Fibroblast of skin of scalp (primary cell): ENCODE results near the gene CYP2W1. TPM values are rescaled to one million over a fixed set of nuclear protein-coding genes. Genes with fewer than 3 reads are reported as not detected.
"Not testable (repeated sequence)": the region's sequence is repeated elsewhere in the genome, so short reads cannot be mapped to it uniquely, and the experiment has no call there.

Experiments
- DNase-seq: peaks from one replicate; pipeline ENCODE4 v3.0.0-alpha.2; 2013
- polyA plus RNA-seq, 2 experiments: library from polyadenylated mRNA; unstranded; fragments of 120-200 nt; gene quantifications; one replicate each; pipeline ENCODE4 v1.2.1, GENCODE V29; 2013; ENCODE audit not compliant: insufficient read length in 2 of 2

The CYP2W1 gene
- 0.08 TPM for polyA plus RNA-seq (2013, experiment 1 of 2; ENCODE audit: insufficient read length)
- polyA plus RNA-seq (2013, experiment 2 of 2; ENCODE audit: insufficient read length) = 0.69 TPM

- no peak for DNase-seq
These were observed at the start of gene CYP2W1 for GRCh38 chr7:983004-983615. TSS of gene CYP2W1 (plus strand) at chr7:983181. CDS start at chr7:983212, 31 bp downstream.

GRCh38 chr7:934469-935163, 48.4 kb upstream of the CYP2W1 start:
- DNase-seq = no peak

- no peak for DNase-seq
These were observed 47.7 kb upstream of the CYP2W1 start for GRCh38 chr7:935164-935873.

- DNase-seq = no peak
These were observed 47.1 kb upstream of the CYP2W1 start for GRCh38 chr7:935874-936385.

GRCh38 chr7:936386-937054, 46.5 kb upstream of the CYP2W1 start:
- peak; percentile 25 for DNase-seq

GRCh38 chr7:937856-938484, 45.0 kb upstream of the CYP2W1 start:
- DNase-seq = no peak

GRCh38 chr7:938546-939185, 44.3 kb upstream of the CYP2W1 start:
- no peak for DNase-seq

- no peak for DNase-seq
These were observed 43.1 kb upstream of the CYP2W1 start for GRCh38 chr7:939843-940242.

GRCh38 chr7:940599-941408, 42.2 kb upstream of the CYP2W1 start:
- no peak for DNase-seq

GRCh38 chr7:943793-944192, 39.2 kb upstream of the CYP2W1 start:
- not testable (repeated sequence) for DNase-seq

GRCh38 chr7:944744-945143, 38.2 kb upstream of the CYP2W1 start:
- DNase-seq = no peak

GRCh38 chr7:945147-945555, 37.8 kb upstream of the CYP2W1 start:
- no peak for DNase-seq

GRCh38 chr7:945556-946255, 37.3 kb upstream of the CYP2W1 start:
- DNase-seq = no peak

- no peak for DNase-seq
These were observed 36.6 kb upstream of the CYP2W1 start for GRCh38 chr7:946256-946996.

GRCh38 chr7:947391-948210, 35.4 kb upstream of the CYP2W1 start:
- no peak for DNase-seq

GRCh38 chr7:949021-949934, 33.7 kb upstream of the CYP2W1 start:
- DNase-seq = no peak

GRCh38 chr7:951881-952547, 31.0 kb upstream of the CYP2W1 start:
- DNase-seq = no peak
